GM18507 (cell line): ENCODE measurements around the gene CCDC92.

ENCODE experiments used
- DNase-seq: peaks from one replicate; pipeline ENCODE4 v3.0.0; 2011; ENCODE audit warnings: low read depth; ENCODE audit not compliant: insufficient read length; ENCODE audit errors: extremely low spot score
- FAIRE-seq: peaks from 2 replicates; lab custom pipeline; 2011; peaks lifted over from hg19 to GRCh38; lab: Jason Lieb, UNC

Gene CCDC92

DNA sequence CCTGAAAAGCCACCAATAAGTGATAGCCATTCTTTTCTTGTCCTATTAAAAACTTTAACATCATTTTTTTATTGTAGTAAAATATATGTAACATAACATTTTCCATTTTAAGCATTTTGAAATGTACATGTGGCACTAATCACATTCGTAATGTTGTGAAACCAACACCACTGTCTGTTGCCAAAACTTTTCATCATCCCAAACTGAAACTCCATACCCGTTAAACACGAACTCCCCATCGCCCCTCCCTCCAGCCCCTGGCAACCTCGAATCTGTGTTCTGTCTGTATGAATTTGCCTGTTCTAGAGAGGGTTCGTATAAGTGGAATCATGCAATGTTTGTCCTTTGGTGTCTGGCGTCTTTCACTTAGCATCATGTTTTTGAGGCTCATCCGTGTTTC lies 75.9 kb downstream of the CCDC92 start:
- FAIRE-seq (no peak), DNase-seq (no peak)

DNA sequence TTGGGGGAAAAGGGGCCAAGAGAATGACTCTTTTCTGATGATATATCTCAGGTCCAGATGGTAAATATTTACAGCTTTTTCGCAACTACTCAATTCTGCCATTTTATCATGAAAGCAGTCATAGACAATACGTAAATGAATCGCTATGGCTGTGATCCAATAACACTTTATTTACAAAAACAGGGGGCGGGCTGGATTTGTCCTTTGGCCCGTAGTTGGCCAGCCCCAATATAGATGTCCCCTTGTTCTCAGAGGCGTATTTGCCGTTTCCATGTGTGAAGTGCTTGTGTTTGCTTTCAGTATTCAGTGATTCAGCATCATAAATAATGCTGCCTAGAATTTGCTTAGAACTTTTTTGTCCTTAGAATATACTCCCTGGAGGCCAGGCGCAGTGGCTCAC lies 77.2 kb downstream of the CCDC92 start:
- DNase-seq (no peak), FAIRE-seq (no peak)

DNA sequence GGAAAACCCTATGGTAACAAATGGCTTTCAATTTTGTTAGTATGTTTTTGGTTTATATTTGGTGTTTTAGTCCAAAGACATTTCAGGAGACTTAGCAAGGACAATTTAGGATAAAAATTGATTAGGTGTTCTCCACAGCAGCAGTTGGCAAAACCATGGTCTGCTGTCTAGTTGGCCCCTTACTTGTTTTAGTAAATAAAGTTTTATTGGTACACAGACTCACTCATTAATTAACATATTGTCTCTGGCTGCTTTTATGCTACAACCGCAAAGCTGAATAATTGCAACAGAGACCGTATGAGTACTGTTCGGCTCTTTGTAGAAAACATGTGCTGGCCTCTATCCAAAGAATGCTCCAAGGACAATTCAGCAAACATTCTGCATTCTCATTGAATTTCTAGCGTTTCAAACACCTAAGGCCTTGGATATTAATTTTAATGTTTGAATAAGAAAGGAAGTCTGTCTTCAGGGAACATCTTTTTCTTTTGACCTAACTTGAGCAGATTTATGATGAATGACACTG lies 77.7 kb downstream of the CCDC92 start:
- DNase-seq (no peak), FAIRE-seq (no peak)

DNA sequence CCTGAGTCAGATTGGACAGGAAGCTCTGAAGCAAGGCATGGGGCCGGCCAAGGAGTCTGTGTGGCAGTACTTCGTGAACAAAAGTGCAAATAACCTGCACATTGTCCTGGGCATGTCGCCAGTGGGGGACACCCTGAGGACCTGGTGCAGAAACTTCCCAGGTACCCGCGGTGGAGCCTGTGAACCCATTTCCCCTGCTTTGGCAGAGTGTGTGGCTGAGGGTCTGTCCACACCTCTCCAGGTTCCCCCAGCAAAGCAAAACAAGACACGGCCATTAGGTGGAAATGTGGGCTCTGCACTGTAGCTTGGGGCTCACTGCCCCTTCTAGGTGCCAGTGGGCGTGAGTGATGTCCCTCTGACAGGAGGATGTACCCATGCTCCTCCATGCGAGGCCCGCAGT lies 79.4 kb downstream of the CCDC92 start:
- DNase-seq (no peak), FAIRE-seq (no peak)

DNA sequence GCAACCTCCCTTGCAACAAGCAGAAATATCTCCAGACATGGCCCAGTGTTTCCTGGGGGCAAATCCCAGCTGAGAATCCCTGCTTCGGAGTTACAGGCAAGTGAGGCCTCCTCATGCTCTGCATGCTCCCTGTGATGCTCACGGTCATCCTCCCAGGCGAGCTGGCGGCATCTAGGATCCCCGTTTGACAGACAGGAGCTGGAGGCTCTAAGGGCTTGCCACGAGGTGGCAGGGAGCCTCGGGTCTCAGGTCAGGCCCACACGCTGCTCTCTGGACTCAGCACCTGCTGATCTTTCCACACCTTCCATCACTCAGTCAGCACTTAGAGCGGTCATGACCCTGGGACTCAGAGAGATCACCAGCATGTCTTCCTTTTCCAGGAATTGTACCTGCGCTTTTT lies 79.8 kb downstream of the CCDC92 start:
- FAIRE-seq (no peak), DNase-seq (no peak)

DNA sequence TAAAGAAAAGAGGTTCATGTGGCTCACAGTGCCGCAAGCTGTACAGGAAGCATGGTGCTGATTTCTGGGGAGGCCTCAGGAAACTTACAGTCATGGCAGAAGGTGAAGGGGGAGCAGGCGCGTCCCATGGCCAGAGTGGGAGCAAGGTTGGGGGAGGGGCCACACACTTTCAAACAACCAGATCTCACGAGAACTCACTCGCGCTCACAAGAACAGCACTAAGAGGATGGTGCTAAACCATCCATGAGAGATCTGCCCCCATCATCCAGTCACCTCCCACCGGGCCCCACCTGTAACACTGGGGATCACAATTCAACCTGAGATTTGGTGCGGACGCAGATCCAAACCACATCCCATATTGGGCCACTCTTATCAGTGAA lies 80.5 kb downstream of the CCDC92 start:
- DNase-seq, result no peak
- no peak for FAIRE-seq

DNA sequence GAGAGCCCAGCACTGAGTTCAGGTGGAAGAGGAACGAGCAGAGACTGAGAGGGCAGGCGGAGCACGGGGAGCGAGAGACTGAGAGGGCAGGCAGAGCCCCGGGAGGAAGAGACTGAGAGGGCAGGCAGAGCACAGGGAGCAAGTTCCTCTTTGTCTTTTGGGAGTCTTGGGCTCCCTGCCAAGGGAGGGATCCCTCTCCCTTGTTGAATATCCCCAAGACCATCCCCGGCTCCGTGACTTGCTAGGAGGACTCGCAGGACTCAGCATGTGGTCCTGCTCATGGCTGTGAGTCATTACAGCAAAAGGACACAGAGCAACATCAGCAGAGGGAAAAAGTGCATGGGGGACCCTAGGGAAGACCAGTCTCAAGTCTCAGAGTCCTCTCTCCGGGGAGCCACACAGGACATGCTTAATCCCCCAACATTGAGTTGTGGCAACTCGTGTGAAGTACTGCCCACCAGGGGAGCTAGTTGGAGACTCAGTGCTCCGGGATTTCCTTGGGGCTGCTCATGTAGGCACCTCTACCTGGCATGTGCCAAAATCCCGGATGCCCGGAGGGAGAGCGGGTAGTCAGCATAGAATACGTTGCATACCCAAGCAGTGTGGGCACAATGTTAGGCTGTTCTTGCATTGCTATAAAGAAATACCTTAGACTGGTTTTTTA lies 81.0 kb downstream of the CCDC92 start:
- DNase-seq (no peak), FAIRE-seq (no peak)

DNA sequence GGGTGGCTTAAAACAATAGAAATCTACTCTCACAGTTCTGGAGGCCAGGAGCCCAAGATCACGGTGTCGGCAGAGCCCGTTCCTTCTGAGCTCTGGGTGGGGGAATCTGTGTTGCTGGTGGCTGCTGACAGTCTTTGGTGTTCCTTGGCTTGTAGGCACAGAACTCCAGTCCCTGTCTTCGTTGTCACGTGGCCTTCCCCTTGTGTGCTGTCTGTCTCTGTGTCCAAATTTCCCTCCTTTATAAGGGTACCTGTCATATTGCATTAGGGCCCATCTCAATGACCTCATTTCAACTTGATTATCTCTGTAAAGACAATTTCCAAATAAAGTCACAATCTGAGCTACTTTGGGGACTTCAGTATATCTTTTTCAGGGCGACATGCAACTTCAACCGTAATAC lies 81.6 kb downstream of the CCDC92 start:
- FAIRE-seq, result no peak
- DNase-seq, result no peak

DNA sequence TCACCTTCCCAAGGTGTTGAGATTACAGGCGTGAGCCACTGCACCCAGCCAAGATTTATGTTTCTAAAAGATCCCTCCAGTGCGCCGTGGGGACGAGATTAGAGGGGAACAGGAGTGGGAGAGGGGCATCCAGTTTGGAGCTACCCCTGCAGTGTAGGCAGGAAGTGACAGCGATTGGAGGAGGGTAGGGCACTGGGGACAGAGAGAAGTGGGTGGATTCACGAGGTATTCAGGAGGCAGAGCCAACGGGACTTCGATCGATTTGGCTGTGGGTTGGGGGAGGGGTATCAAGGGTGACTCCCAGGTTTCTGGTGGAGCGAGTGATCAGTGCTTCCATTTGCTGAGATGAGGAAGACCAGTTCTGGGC lies 82.1 kb downstream of the CCDC92 start:
- FAIRE-seq (no peak), DNase-seq (no peak)

DNA sequence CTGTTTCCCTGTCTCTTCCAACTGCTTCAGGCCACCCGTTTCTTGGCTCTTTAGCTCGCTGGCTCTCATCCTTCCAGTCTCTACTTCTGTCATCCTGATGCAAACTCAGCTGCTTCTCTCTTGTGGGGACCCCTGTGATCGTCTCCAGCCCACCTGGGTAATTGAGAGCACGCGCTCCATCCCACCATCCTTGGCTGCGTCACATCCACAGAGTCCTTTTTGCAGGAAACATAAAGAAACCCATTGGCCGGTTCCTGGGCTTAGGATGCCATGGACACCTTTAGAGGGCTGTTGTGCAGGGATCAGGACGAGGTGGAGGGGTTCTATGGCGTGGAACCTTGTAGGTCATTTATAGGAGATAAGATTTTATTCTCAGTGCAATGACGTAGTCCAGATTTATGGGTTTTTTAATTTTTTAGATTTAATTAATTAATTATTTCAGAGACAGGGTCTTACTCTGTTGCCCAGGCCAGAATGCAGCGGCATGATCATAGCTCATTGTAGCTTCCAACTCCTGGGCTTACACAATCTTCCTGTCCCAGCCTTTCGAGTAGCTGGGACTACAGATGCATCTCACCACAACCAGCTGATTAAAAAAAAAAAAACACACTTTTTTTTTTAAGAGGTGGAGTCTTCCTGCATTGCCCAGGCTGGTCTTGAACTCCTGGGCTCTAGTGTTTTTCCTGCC lies 82.6 kb downstream of the CCDC92 start:
- DNase-seq, result no peak

DNA sequence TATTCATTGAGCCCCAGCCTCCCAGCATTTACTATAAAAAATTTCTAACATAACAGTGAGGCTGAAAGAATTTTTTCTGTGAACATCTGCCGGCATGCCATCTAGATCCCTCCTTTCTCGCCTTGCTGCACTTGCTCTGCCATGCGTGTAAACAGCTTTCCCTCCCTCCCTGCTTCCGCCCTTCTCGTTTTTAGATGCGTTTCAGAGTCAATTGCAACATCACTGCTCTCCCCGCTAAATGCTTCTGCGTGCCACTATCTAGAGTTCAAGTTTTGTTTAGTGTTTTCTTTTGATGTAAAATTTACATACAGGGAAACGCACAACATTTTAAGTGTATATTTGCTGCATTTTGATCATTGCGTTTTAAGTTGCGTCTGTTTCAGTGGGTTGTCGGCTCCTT lies 83.6 kb downstream of the CCDC92 start:
- FAIRE-seq (no peak), DNase-seq (no peak)

More for the DNA sequence above, 82.6 kb downstream of the CCDC92 start:
- FAIRE-seq, result no peak

DNA sequence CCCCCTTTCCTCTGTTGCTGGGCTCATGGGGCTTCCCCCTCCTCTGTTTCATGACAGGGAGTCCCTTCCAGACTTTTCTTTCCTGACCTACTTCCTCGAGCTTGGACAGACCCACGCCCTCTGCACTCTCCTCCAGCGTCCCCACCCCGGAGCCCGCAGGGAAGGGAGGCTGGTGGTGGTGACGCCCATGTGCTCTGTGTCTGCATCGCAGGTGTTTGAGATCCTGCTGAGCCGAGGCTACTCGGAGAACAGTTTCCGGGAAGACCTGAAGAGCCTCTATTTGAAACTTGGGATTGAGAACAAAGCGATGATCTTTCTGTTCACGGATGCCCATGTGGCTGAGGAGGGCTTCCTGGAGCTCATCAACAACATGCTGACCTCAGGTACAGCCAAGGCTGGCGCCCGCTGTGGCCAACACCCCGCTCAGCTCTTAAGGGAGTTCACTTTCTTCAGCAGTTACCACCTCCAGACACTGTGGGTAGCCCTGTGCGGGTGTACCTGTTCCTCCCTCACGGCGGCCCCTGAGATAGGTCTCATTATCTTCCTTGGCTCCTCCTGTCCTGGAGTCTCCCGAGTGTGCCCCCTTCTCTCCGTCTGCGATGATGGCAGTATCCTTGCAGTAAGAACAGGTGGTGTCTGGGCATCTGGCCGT lies 85.6 kb downstream of the CCDC92 start:
- FAIRE-seq (no peak), DNase-seq (no peak)

DNA sequence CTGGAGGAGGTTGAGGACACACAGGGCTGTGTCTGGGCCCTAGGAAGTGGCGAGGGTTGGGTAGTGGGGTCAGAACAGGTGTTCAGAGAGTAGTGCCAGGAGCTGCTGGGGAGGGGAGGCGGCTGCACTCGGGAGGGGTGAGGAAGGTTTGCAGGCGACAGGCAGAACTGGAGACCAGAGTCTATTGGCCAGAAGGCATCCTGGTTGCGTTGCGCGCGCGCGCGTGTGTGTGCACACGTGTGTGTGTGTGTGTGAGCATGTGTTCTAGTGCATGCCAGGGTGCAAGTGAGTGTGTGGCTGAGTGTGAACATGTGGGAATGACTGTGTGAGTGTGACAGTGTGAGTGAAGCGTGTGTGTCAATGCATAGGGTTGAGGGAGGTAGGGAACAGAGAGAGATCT lies 86.4 kb downstream of the CCDC92 start:
- no peak for DNase-seq
- FAIRE-seq, result no peak
